ENCODE measurements around the gene FLAD1. TPM values are rescaled to one million over a fixed set of nuclear protein-coding genes. Genes with fewer than 3 reads are reported as not detected.
A peak's percentile ranks its signal among the peaks of the same experiment; 100 is the strongest.
"Not testable (repeated sequence)": the region's sequence is repeated elsewhere in the genome, so short reads cannot be mapped to it uniquely, and the experiment has no call there.

The FLAD1 gene
- total RNA-seq, 2 experiments from 2014 or later: 39.8 to 45.2 TPM

- no peak overlapping the region for H3K27ac Mint-ChIP-seq
- no peak for DNase-seq
- POLR2A ChIA-PET: interaction anchor here (1.1 kb wide), 1 partner anchor 23 kb away, joined by 3 read pairs; no protein-coding TSS in a partner anchor
Observed at GRCh38 chr1:154978360-154978759, 4.8 kb upstream of the FLAD1 start.

GRCh38 chr1:154982341-154982740 is 803 bp upstream of the FLAD1 start:
- ChIA-PET POLR2A (interaction anchor here (1.0 to 3.3 kb wide), 9 partner anchors 9 to 46 kb away, joined by 3 to 28 read pairs (median 6); partner anchors contain the start of genes CKS1B, LENEP, PBXIP1 and PMVK), CTCF (interaction anchor here (0.7 to 13.8 kb wide), 12 partner anchors 8 to 191 kb away, joined by 3 to 139 read pairs (median 6); partner anchors contain the start of genes ADAM15, CKS1B, EFNA4 and KRTCAP2)
- Mint-ChIP-seq H3K27ac (peak overlapping the region; percentile 67), H3K9me3 (ENCODE audit: insufficient read depth) (no peaks in the 10 kb centered on the region), H3K4me1 (ENCODE audit: low read depth) (peaks cover 23% of the 10 kb centered on the region), H3K4me3 (no peak overlapping the region), H3K36me3 (ENCODE audit: low read depth) (peaks cover 31% of the 10 kb centered on the region), H3K27me3 (ENCODE audit: low read depth) (no peaks in the 10 kb centered on the region)
- DNase-seq (no peak), ATAC-seq (no peak)

More at GRCh38 chr1:154978360-154978759, 4.8 kb upstream of the FLAD1 start:
- H3K4me3 Mint-ChIP-seq: no peak overlapping the region
- CTCF ChIA-PET: interaction anchor here (1.1 to 13.8 kb wide), 7 partner anchors 21 to 107 kb away, joined by 3 to 139 read pairs (median 10); partner anchors contain the start of genes PBXIP1, PMVK and ZBTB7B
- H3K27me3 Mint-ChIP-seq (ENCODE audit: low read depth): no peaks in the 10 kb centered on the region
- peaks cover 36% of the 10 kb centered on the region for H3K36me3 Mint-ChIP-seq (ENCODE audit: low read depth)
- ATAC-seq: no peak
- no peaks in the 10 kb centered on the region for H3K9me3 Mint-ChIP-seq (ENCODE audit: insufficient read depth)
- H3K4me1 Mint-ChIP-seq (ENCODE audit: low read depth): peaks cover 15% of the 10 kb centered on the region

- ATAC-seq (no peak), DNase-seq (no peak)
- Mint-ChIP-seq H3K4me3 (no peak overlapping the region), H3K9me3 (ENCODE audit: insufficient read depth) (no peaks in the 10 kb centered on the region), H3K36me3 (ENCODE audit: low read depth) (peaks cover 33% of the 10 kb centered on the region), H3K27ac (no peak overlapping the region), H3K27me3 (ENCODE audit: low read depth) (no peaks in the 10 kb centered on the region), H3K4me1 (ENCODE audit: low read depth) (peaks cover 25% of the 10 kb centered on the region)
- ChIA-PET POLR2A (interaction anchor here (0.7 to 3.3 kb wide), 11 partner anchors 10 to 88 kb away, joined by 3 to 28 read pairs (median 6); partner anchors contain the start of genes CKS1B, LENEP, PBXIP1 and PMVK), CTCF (interaction anchor here (0.7 to 13.8 kb wide), 14 partner anchors 10 to 189 kb away, joined by 3 to 139 read pairs (median 6); partner anchors contain the start of genes ADAM15, CKS1B, EFNA4 and KRTCAP2)
Observed at GRCh38 chr1:154983776-154984466, 777 bp downstream of the FLAD1 start.

GRCh38 chr1:154986736-154987135 is 3.6 kb downstream of the FLAD1 start:
- POLR2A ChIA-PET: interaction anchor here (0.7 to 1.4 kb wide), 2 partner anchors 16 to 260 kb away, joined by 4 read pairs; partner anchors contain the start of gene SHC1
- H3K36me3 Mint-ChIP-seq (ENCODE audit: low read depth): peaks cover 35% of the 10 kb centered on the region
- peaks cover 21% of the 10 kb centered on the region for H3K4me1 Mint-ChIP-seq (ENCODE audit: low read depth)
- CTCF ChIA-PET: interaction anchor here (1.2 to 13.8 kb wide), 2 partner anchors 13 kb away, joined by 3 to 139 read pairs; partner anchors contain the start of genes CKS1B and ZBTB7B
- not testable (repeated sequence) for H3K27ac Mint-ChIP-seq; H3K9me3 Mint-ChIP-seq (ENCODE audit: insufficient read depth); ATAC-seq; DNase-seq; H3K4me3 Mint-ChIP-seq; H3K27me3 Mint-ChIP-seq (ENCODE audit: low read depth)

GRCh38 chr1:154987326-154987725 is 4.2 kb downstream of the FLAD1 start:
- CTCF ChIA-PET: interaction anchor here (2.1 to 13.8 kb wide), 2 partner anchors 12 to 30 kb away, joined by 25 to 139 read pairs; partner anchors contain the start of gene ZBTB7B
- no peak overlapping the region for H3K4me3 Mint-ChIP-seq
- peaks cover 21% of the 10 kb centered on the region for H3K4me1 Mint-ChIP-seq (ENCODE audit: low read depth)
- ATAC-seq: no peak
- no peaks in the 10 kb centered on the region for H3K9me3 Mint-ChIP-seq (ENCODE audit: insufficient read depth)
- H3K36me3 Mint-ChIP-seq (ENCODE audit: low read depth): peaks cover 33% of the 10 kb centered on the region
- POLR2A ChIA-PET: interaction anchor here (0.7 to 1.4 kb wide), 3 partner anchors 14 to 260 kb away, joined by 3 to 4 read pairs (median 4); partner anchors contain the start of gene SHC1
- DNase-seq: no peak
- no peaks in the 10 kb centered on the region for H3K27me3 Mint-ChIP-seq (ENCODE audit: low read depth)
- no peak overlapping the region for H3K27ac Mint-ChIP-seq

GRCh38 chr1:154988058-154988954 is 5.2 kb downstream of the FLAD1 start:
- DNase-seq (no peak), ATAC-seq (no peak)
- Mint-ChIP-seq H3K27ac (no peak overlapping the region), H3K4me3 (no peak overlapping the region), H3K27me3 (ENCODE audit: low read depth) (no peaks in the 10 kb centered on the region), H3K9me3 (ENCODE audit: insufficient read depth) (no peaks in the 10 kb centered on the region), H3K4me1 (ENCODE audit: low read depth) (peaks cover 21% of the 10 kb centered on the region), H3K36me3 (ENCODE audit: low read depth) (peaks cover 34% of the 10 kb centered on the region)
- CTCF ChIA-PET: interaction anchor here (0.8 to 13.8 kb wide), 5 partner anchors 9 to 63 kb away, joined by 3 to 139 read pairs (median 4); partner anchors contain the start of genes ADAM15 and ZBTB7B
- POLR2A ChIA-PET: interaction anchor here (0.6 to 1.4 kb wide), 3 partner anchors 13 to 18 kb away, joined by 3 to 4 read pairs (median 3); partner anchors contain the start of gene SHC1

- CTCF ChIA-PET: interaction anchor here (2.1 to 13.8 kb wide), 2 partner anchors 10 to 28 kb away, joined by 25 to 139 read pairs; partner anchors contain the start of gene ZBTB7B
- ATAC-seq: no peak
- Mint-ChIP-seq H3K4me1 (ENCODE audit: low read depth) (peaks cover 16% of the 10 kb centered on the region), H3K27me3 (ENCODE audit: low read depth) (no peaks in the 10 kb centered on the region), H3K36me3 (ENCODE audit: low read depth) (peaks cover 34% of the 10 kb centered on the region), H3K27ac (no peak overlapping the region), H3K9me3 (ENCODE audit: insufficient read depth) (no peaks in the 10 kb centered on the region), H3K4me3 (no peak overlapping the region)
- DNase-seq: no peak
- POLR2A ChIA-PET: no interaction called here
Observed at GRCh38 chr1:154989195-154989860, 6.2 kb downstream of the FLAD1 start.

- H3K27me3 Mint-ChIP-seq (ENCODE audit: low read depth): no peaks in the 10 kb centered on the region
- ATAC-seq (no peak), DNase-seq (no peak)
- peaks cover 16% of the 10 kb centered on the region for H3K4me1 Mint-ChIP-seq (ENCODE audit: low read depth)
- H3K36me3 Mint-ChIP-seq (ENCODE audit: low read depth): peaks cover 34% of the 10 kb centered on the region
- ChIA-PET CTCF (interaction anchor here (0.8 to 13.8 kb wide), 2 partner anchors 9 to 27 kb away, joined by 4 to 139 read pairs; partner anchors contain the start of gene ZBTB7B), POLR2A (no interaction called here)
- H3K9me3 Mint-ChIP-seq (ENCODE audit: insufficient read depth): no peaks in the 10 kb centered on the region
- H3K4me3 Mint-ChIP-seq: no peak overlapping the region
- no peak overlapping the region for H3K27ac Mint-ChIP-seq
Observed at GRCh38 chr1:154990276-154990675, 7.1 kb downstream of the FLAD1 start.

- Mint-ChIP-seq H3K4me1 (ENCODE audit: low read depth) (peaks cover 27% of the 10 kb centered on the region), H3K36me3 (ENCODE audit: low read depth) (peaks cover 27% of the 10 kb centered on the region), H3K4me3 (no peak overlapping the region), H3K27ac (no peak overlapping the region), H3K27me3 (ENCODE audit: low read depth) (no peaks in the 10 kb centered on the region), H3K9me3 (ENCODE audit: insufficient read depth) (no peaks in the 10 kb centered on the region)
- DNase-seq (no peak), ATAC-seq (no peak)
- ChIA-PET POLR2A (interaction anchor here (0.8 to 4.2 kb wide), 4 partner anchors 9 to 57 kb away, joined by 3 to 28 read pairs (median 3); partner anchors contain the start of genes FLAD1 and PMVK), CTCF (interaction anchor here (0.7 to 5.4 kb wide), 7 partner anchors 10 to 98 kb away, joined by 3 to 35 read pairs (median 4); partner anchors contain the start of genes FLAD1, PBXIP1 and PMVK)
Observed at GRCh38 chr1:154992721-154993571, 9.8 kb downstream of the FLAD1 start.
